ENCODE results near the gene OSBPL7. TPM values are rescaled to one million over a fixed set of nuclear protein-coding genes. Genes with fewer than 3 reads are reported as not detected.

The OSBPL7 gene, protein sequence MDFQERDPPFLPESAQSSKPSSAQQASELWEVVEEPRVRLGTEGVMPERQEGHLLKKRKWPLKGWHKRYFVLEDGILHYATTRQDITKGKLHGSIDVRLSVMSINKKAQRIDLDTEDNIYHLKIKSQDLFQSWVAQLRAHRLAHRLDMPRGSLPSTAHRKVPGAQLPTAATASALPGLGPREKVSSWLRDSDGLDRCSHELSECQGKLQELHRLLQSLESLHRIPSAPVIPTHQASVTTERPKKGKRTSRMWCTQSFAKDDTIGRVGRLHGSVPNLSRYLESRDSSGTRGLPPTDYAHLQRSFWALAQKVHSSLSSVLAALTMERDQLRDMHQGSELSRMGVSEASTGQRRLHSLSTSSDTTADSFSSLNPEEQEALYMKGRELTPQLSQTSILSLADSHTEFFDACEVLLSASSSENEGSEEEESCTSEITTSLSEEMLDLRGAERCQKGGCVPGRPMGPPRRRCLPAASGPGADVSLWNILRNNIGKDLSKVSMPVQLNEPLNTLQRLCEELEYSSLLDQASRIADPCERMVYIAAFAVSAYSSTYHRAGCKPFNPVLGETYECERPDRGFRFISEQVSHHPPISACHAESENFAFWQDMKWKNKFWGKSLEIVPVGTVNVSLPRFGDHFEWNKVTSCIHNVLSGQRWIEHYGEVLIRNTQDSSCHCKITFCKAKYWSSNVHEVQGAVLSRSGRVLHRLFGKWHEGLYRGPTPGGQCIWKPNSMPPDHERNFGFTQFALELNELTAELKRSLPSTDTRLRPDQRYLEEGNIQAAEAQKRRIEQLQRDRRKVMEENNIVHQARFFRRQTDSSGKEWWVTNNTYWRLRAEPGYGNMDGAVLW
- total RNA-seq, result 12.0 and 16.6 TPM in 2 replicates

DNA sequence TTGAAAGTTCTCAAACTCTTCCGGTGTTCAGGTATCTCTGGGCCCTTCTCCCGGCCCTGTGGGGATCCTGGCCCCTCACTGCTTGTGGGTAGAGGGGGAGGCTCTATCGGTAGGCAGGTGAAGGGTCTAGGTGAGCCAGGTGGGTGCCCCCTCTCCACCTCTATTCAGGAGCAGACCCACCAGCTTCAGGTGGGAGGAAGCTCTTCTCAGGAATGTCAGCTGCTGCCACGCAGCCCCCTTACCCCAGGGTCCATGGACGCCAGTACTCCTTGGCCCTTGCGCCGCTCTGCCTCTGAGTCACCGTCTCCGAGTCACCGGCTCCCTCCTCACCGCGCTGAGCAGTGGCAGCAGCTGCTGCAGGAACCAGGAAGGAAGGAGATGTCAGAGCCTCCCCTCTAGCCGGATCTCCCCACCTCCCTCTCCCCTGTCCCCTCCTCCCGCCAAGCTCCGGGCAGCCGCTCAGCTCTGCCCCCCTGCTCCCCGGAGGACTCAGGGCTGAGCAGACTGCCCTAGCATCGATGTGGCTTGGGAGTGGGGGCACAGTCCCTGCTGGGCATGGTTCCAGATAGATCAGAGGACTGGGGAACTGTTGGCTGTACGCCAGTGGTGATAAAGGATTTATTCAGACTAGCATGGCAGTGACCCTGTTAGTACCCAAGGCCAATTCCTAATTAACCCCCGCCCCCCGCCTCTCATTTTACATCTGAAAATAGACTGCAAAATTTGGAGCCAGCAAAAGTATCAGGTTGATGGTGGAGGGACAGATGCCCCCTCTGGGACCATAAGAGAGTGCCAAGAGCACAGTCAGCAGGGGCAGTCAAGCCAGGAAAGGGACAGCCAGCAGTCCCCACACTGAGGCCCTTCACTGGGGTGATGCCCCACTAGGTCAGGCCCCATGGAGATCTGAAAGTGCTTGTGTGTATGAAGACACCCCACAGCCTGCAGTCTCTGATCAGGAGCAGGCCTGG is at the start of gene OSBPL7:
OSBPL7 (minus strand) TSS at position 371 of the 968 bp plus-strand sequence. CDS start 1,516 bp downstream, outside the sequence.

DNA sequence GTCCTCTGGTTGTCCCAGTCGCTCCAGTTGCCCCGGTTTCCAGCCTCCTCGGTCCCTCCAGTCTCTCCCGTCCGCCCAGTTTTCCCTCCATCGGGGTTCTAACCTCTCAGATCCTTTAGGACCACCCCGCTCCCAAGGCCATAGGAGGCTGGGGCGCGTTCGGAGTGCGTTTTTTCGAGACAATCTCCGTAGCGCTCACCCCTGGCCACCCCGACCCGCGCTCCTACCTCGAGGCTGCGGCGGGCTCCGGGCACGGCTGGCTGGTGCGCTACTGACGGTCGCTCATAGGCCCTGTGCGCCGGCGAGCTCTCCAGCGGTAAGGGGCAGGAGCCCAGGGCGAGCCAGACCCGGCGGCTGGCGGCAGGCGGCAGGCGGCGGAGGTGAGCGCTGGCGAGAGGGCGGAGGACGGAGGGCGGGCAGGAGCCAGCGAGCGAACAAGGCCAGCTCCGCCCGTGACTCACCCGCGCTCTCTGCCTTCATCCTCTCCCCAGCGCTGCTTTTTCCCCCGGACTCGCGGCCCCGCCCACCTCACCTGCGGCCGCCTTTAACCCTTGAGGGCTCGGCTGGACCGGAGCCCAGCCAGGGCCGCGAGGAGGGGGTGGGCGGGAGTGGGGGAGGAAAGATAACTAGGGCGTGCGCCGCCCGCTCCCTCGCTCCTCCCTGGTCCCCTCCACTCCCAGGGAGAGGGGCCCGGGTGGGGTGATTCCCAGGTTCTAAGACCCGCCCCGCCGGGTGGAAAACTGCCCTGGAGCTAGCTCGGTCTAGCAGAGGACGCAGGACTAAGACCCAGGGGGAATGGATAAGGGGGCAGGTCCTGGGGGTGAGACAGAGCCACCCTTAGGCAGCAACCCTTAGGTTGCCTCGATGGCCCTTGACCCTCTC is 29.3 kb upstream of the OSBPL7 start, which contains the start of gene SP6:
SP6 (minus strand) TSS at position 472 of the 882 bp plus-strand sequence. CDS start 2,734 bp downstream, outside the sequence.

DNA sequence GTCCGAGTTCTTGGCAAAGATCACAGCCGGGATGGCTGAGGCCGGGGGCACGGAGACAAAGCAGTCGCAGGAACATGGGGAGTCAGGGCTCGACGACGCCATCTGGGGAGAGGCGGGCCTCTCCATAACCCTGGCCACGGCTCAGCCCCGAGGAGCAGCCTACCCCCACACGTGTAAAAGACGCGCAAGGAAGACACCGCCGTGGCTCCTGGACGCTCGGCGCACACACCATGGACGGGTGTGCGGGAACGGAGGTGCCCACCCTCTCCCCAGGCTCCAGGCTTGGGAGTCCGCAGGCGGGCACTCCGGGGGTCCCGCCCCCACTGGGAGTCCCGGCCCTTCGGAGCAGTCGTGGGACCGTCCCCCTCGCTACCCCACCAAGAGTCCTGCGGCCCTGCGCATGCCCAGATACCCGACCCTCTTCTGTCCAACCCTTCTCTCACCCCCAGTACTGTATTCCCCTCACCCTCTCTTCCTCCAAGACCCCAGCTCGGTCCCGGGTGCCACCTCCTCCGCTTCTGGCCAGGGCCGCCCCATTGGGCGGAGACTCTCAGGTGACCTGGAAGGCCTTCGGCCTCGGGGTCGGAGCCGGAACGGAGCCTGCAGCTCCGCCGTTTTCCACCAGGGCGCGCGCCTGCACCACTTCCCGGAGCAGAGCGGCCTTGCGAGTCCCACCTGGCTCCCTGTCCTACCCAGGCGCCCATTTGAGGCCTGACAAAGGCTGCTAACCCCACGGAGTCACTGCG is 19.3 kb upstream of the OSBPL7 start, which contains the start of gene SCRN2:
SCRN2 (minus strand) TSS at position 532 of the 746 bp plus-strand sequence; CDS start at position 102, 430 bp downstream.

DNA sequence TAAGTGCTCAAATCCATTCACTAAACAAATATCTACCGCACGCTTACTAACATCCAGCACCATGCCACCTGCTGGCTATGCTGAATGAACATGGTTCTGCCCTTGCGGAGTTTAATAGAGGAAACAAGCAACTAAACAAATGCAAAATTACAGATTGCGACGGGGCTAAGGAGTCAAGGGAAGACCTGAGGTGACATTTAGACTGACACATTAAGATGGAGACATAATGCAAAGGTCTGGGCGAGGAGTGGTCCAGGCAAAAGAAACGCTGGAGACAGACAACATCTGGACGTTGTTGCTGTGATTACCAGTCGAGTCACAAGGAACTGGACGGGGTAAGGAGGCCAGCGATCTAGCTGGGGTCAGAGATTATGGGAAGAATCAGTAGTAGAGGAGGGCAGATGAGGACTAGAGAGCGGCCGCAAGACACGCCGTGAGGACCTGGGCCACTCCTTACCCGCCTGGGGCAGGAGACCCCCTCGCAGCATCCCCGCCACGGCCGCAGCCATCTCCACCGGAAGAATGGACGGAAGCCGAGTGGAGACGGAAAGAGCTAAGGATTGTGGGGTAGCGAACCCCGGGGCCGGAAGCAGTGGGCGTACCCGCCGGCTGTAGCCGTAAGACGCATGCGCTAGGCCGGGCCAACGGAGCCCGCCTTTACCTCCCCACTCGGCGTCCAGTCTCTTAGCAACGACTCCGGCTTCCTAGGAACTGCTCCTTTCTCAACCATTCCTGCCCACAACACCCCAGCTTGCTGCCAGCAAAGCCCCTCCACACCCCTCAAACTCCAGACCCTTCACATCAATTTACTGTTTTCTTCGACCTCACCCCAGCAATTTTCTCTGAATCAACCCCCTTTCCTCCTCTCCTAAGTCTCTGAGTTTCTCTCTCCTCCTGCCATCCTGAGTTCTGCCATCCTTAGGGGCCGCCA is 9.7 kb upstream of the OSBPL7 start, which contains the start of the genes LRRC46 and MRPL10:
LRRC46 (plus strand) TSS at position 668 of the 931 bp plus-strand sequence. CDS start 320 bp downstream, outside the sequence.
MRPL10 (minus strand) TSS at position 539 of the 931 bp plus-strand sequence; CDS start at position 509, 30 bp downstream.

Other genes starting within 250 kb of the OSBPL7 start
- gene KPNB1, start 171.9 kb downstream of the OSBPL7 start, total RNA-seq, result 174 and 196 TPM in 2 replicates
- 8.2 and 8.7 TPM in 2 replicates for gene TBKBP1, start 127.6 kb downstream of the OSBPL7 start, total RNA-seq
- gene TBX21, start 88.6 kb downstream of the OSBPL7 start, total RNA-seq, result not detected in 2 replicates
- gene MRPL10, start 9.7 kb upstream of the OSBPL7 start, total RNA-seq, result 18.0 and 27.6 TPM in 2 replicates
- not detected in 2 replicates for gene LRRC46, start 9.9 kb upstream of the OSBPL7 start, total RNA-seq
- gene SCRN2, start 19.5 kb upstream of the OSBPL7 start, total RNA-seq, result 49.8 and 56.3 TPM in 2 replicates
- under 0.01 TPM in 2 replicates for gene SP6, start 29.4 kb upstream of the OSBPL7 start, total RNA-seq
- gene SP2, start 74.4 kb upstream of the OSBPL7 start, total RNA-seq, result 0.32 and 2.1 TPM in 2 replicates
- gene PNPO, start 119.8 kb upstream of the OSBPL7 start, total RNA-seq, result 12.6 and 19.5 TPM in 2 replicates
- gene PRR15L, start 136.1 kb upstream of the OSBPL7 start, total RNA-seq, result not detected in 2 replicates
- 119 and 150 TPM in 2 replicates for gene CDK5RAP3, start 149.3 kb upstream of the OSBPL7 start, total RNA-seq
- gene COPZ2, start 216.0 kb upstream of the OSBPL7 start, total RNA-seq, result 102 and 129 TPM in 2 replicates
- 78.8 and 104 TPM in 2 replicates for gene NFE2L1, start 226.6 kb upstream of the OSBPL7 start, total RNA-seq

Measured in bronchial smooth muscle cell (primary cell).